SK-N-SH treated with all-trans-retinoic acid at 6 μM for 48 hours (cell line): ENCODE measurements around the gene DPYSL4.

Experiments
- ARNTL ChIP-seq: fragments of 450-650 bp; formaldehyde crosslinking; IDR thresholded peaks from 2 replicates; pipeline ENCODE4 v1.5.0; 2020; ENCODE audit warnings: low read depth, mild to moderate bottlenecking, moderate library complexity, borderline replicate concordance
- CREB5 ChIP-seq: fragments of 250-450 bp; sonication (Bioruptor Pico); IDR thresholded peaks from 2 replicates; pipeline ENCODE4 v1.5.1; 2020; ENCODE audit warnings: low read depth, mild to moderate bottlenecking, moderate library complexity
- ESRRG ChIP-seq: fragments of 250-450 bp; sonication (Bioruptor Pico); IDR thresholded peaks from 2 replicates; pipeline ENCODE4 v1.6.1; 2021; ENCODE audit warnings: mild to moderate bottlenecking
- GLIS3 ChIP-seq: fragments of 250-450 bp; sonication (Bioruptor Pico); IDR thresholded peaks from 2 replicates; pipeline ENCODE4 v1.5.0; 2020; ENCODE audit warnings: mild to moderate bottlenecking, moderate library complexity
- POU6F1 ChIP-seq: fragments of 250-450 bp; sonication (Bioruptor Pico); IDR thresholded peaks from 2 replicates; pipeline ENCODE4 v1.8.0; 2021; ENCODE audit warnings: low read depth, mild to moderate bottlenecking, moderate library complexity, borderline replicate concordance
- TSHZ2 ChIP-seq: fragments of 250-450 bp; sonication (Bioruptor Pico); IDR thresholded peaks from 2 replicates; pipeline ENCODE4 v1.5.0; 2020; ENCODE audit warnings: mild to moderate bottlenecking, moderate library complexity
- ZFP3 ChIP-seq: fragments of 250-450 bp; sonication (Bioruptor Pico); IDR thresholded peaks from 2 replicates; pipeline ENCODE4 v1.5.0; 2020; ENCODE audit warnings: mild to moderate bottlenecking, moderate library complexity
- ZFP30 ChIP-seq: fragments of 450-650 bp; formaldehyde crosslinking; IDR thresholded peaks from 2 replicates; pipeline ENCODE4 v1.5.0; 2022; ENCODE audit warnings: mild to moderate bottlenecking, moderate library complexity
- ZNF565 ChIP-seq: fragments of 450-650 bp; formaldehyde crosslinking; conservative IDR thresholded peaks from 2 replicates; pipeline ENCODE4 v1.5.0; 2020; ENCODE audit warnings: low read depth, mild to moderate bottlenecking, moderate library complexity
- ZNF8 ChIP-seq: fragments of 450-650 bp; formaldehyde crosslinking; IDR thresholded peaks from 2 replicates; pipeline ENCODE4 v1.5.0; 2020; ENCODE audit warnings: mild to moderate bottlenecking, moderate library complexity
- TF ChIP-seq, protein P1 (sequence below): fragments of 250-450 bp; sonication (Bioruptor Pico); IDR thresholded peaks from 2 replicates; pipeline ENCODE4 v1.5.1; 2021; ENCODE audit warnings: mild to moderate bottlenecking, moderate library complexity
- TF ChIP-seq, protein P2 (sequence below): fragments of 250-450 bp; sonication (Bioruptor Pico); IDR thresholded peaks from 2 replicates; pipeline ENCODE4 v1.8.0; 2020; ENCODE audit warnings: mild to moderate bottlenecking, moderate library complexity, borderline replicate concordance

DNA sequence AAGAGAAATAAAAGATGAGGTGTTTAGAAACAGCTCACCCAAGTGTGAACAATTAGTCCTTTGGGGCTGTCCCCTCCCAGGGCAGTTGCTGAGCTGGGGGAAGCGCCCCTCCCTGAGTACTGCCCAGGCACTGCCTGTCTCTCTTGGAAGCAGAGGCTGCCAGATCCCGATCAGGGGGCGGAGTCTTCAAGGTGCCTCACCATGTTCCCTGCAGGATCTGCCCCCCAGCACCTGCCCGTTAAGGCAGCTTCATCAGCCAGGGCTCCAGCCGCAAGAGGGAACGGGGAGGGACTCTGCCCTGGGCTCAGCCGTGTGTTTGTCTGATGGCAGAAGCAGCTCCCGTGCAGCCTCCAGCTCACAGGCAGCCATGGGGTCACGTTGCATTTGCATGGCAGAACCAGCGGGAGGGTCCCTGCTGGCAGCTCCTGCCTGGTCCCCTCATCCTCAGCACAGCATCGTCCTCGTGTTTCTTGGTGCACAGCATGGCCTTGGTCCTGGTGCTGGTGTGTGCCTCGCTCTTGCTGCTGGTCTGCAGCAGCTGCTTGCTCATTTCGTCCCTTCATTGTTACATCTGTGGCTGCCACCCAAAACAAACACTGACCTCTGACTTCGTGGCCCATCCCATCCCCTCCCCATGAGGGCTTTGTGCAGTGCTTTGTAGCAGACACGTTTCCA lies 10.7 kb upstream of the DPYSL4 start:
- TF ChIP-seq ZFP3: no peak
- TF ChIP-seq ZFP30 (CRISPR knock-in tag): no peak
- no peak for TF ChIP-seq ZNF8
- no peak for TF ChIP-seq ARNTL (CRISPR knock-in tag)
- TF ChIP-seq, protein P1, sequence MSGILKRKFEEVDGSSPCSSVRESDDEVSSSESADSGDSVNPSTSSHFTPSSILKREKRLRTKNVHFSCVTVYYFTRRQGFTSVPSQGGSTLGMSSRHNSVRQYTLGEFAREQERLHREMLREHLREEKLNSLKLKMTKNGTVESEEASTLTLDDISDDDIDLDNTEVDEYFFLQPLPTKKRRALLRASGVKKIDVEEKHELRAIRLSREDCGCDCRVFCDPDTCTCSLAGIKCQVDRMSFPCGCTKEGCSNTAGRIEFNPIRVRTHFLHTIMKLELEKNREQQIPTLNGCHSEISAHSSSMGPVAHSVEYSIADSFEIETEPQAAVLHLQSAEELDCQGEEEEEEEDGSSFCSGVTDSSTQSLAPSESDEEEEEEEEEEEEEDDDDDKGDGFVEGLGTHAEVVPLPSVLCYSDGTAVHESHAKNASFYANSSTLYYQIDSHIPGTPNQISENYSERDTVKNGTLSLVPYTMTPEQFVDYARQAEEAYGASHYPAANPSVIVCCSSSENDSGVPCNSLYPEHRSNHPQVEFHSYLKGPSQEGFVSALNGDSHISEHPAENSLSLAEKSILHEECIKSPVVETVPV (CRISPR knock-in tag): no peak
- TF ChIP-seq TSHZ2: no peak
- no peak for TF ChIP-seq ZNF565 (CRISPR knock-in tag)
- TF ChIP-seq, protein P2, sequence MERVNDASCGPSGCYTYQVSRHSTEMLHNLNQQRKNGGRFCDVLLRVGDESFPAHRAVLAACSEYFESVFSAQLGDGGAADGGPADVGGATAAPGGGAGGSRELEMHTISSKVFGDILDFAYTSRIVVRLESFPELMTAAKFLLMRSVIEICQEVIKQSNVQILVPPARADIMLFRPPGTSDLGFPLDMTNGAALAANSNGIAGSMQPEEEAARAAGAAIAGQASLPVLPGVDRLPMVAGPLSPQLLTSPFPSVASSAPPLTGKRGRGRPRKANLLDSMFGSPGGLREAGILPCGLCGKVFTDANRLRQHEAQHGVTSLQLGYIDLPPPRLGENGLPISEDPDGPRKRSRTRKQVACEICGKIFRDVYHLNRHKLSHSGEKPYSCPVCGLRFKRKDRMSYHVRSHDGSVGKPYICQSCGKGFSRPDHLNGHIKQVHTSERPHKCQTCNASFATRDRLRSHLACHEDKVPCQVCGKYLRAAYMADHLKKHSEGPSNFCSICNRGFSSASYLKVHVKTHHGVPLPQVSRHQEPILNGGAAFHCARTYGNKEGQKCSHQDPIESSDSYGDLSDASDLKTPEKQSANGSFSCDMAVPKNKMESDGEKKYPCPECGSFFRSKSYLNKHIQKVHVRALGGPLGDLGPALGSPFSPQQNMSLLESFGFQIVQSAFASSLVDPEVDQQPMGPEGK (CRISPR knock-in tag): no peak
- no peak for TF ChIP-seq POU6F1 (CRISPR knock-in tag)
- no peak for TF ChIP-seq CREB5 (CRISPR knock-in tag)
- no peak for TF ChIP-seq ESRRG (CRISPR knock-in tag)
- TF ChIP-seq GLIS3 (CRISPR knock-in tag): no peak
